ENCODE measurements around the gene ABRACL. TPM values are rescaled to one million over a fixed set of nuclear protein-coding genes. Genes with fewer than 3 reads are reported as not detected.

The ABRACL gene
- total RNA-seq, 1 experiment from 2014 or later: 117 TPM

DNA sequence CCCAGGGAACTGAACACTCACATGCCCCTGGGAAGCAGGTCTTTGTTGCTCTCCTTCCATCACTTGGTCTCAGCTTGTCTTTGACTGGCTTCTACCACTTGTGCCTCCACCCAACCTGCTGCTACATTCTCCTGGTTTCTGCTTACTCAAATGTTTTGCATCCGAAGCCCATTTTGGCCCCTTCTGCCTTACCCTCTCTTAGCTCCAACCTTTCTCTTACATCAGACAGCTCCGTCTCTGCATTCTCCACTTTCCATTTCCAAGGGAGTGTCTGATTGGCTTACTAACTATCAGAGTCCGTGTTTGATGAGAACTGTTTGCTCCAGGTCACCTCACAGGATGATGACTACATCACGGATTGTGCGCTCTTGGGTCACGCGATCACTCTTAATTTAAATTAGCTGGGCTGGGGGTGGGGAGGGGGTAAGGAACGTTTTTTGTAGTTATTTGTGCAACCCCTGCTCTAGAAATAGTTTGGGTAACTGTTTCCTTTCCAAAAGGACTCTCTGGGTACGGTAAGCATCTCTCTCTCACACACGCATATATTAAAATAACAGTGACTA, 844 bp upstream of the ABRACL start:
- ATAC-seq: peak; percentile 20
- peak overlapping the region; percentile 85 for H3K4me3 Mint-ChIP-seq

DNA sequence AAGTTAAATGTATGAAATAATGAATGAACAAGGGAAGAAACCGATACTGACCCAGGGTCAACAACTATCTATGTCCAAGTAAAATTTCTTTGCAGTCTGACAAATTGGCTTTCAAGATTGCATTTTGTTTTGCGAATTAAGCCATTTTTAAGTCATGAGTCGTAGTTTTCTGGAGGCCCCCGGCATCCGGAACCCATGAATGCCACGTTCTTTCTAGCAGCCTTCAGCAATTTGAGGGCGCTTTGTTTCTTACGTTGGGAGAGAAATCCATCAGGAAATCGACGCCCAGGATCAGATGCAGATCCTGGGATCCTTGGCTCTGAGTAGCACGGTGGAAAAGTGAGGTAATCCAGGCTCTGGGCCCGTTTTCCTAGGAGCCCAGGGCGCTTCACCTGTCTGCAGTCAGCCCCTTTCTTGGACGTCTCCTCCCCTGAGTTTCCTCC, 309 bp upstream of the ABRACL start:
- POLR2A ChIA-PET: interaction anchor here (2.6 kb wide), 1 partner anchor 41 kb away, joined by 10 read pairs; no protein-coding TSS in a partner anchor

More for the DNA sequence above, 844 bp upstream of the ABRACL start:
- TF ChIP-seq TP53 (CRISPR knock-in tag; IDR thresholded peaks at IDR 0.05): no peak
- TF ChIP-seq, protein P1, sequence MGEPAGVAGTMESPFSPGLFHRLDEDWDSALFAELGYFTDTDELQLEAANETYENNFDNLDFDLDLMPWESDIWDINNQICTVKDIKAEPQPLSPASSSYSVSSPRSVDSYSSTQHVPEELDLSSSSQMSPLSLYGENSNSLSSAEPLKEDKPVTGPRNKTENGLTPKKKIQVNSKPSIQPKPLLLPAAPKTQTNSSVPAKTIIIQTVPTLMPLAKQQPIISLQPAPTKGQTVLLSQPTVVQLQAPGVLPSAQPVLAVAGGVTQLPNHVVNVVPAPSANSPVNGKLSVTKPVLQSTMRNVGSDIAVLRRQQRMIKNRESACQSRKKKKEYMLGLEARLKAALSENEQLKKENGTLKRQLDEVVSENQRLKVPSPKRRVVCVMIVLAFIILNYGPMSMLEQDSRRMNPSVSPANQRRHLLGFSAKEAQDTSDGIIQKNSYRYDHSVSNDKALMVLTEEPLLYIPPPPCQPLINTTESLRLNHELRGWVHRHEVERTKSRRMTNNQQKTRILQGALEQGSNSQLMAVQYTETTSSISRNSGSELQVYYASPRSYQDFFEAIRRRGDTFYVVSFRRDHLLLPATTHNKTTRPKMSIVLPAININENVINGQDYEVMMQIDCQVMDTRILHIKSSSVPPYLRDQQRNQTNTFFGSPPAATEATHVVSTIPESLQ (CRISPR knock-in tag; IDR thresholded peaks at IDR 0.05): no peak
- 0 out of 2 replicates have a peak, but pooled peaks have one; percentile 21 for TF ChIP-seq PRRX2 (CRISPR knock-in tag; IDR thresholded peaks at IDR 0.05)
- no peak for TF ChIP-seq ATF1 (CRISPR knock-in tag; IDR thresholded peaks at IDR 0.05)
- TF ChIP-seq, protein P2, sequence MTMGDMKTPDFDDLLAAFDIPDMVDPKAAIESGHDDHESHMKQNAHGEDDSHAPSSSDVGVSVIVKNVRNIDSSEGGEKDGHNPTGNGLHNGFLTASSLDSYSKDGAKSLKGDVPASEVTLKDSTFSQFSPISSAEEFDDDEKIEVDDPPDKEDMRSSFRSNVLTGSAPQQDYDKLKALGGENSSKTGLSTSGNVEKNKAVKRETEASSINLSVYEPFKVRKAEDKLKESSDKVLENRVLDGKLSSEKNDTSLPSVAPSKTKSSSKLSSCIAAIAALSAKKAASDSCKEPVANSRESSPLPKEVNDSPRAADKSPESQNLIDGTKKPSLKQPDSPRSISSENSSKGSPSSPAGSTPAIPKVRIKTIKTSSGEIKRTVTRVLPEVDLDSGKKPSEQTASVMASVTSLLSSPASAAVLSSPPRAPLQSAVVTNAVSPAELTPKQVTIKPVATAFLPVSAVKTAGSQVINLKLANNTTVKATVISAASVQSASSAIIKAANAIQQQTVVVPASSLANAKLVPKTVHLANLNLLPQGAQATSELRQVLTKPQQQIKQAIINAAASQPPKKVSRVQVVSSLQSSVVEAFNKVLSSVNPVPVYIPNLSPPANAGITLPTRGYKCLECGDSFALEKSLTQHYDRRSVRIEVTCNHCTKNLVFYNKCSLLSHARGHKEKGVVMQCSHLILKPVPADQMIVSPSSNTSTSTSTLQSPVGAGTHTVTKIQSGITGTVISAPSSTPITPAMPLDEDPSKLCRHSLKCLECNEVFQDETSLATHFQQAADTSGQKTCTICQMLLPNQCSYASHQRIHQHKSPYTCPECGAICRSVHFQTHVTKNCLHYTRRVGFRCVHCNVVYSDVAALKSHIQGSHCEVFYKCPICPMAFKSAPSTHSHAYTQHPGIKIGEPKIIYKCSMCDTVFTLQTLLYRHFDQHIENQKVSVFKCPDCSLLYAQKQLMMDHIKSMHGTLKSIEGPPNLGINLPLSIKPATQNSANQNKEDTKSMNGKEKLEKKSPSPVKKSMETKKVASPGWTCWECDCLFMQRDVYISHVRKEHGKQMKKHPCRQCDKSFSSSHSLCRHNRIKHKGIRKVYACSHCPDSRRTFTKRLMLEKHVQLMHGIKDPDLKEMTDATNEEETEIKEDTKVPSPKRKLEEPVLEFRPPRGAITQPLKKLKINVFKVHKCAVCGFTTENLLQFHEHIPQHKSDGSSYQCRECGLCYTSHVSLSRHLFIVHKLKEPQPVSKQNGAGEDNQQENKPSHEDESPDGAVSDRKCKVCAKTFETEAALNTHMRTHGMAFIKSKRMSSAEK (CRISPR knock-in tag; IDR thresholded peaks at IDR 0.05; ENCODE audit: borderline replicate concordance): no peak
- 0 out of 2 replicates have a peak, but pooled peaks have one; percentile 14 for TF ChIP-seq ZNF138 (CRISPR knock-in tag; conservative IDR thresholded peaks at IDR 0.05)
- TF ChIP-seq, protein P3, sequence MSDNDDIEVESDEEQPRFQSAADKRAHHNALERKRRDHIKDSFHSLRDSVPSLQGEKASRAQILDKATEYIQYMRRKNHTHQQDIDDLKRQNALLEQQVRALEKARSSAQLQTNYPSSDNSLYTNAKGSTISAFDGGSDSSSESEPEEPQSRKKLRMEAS (CRISPR knock-in tag; IDR thresholded peaks at IDR 0.05): 0 out of 2 replicates have a peak, but pooled peaks have one; percentile 29
- no peak for TF ChIP-seq MYBL2 (CRISPR knock-in tag; IDR thresholded peaks at IDR 0.05)
- TF ChIP-seq ZNF423 (CRISPR knock-in tag; IDR thresholded peaks at IDR 0.05): no peak
- ChIA-PET CTCF (interaction anchor here (1.3 kb wide), 2 partner anchors 39 to 212 kb away, joined by 4 read pairs; partner anchors contain the start of gene REPS1), POLR2A (interaction anchor here (0.5 to 2.6 kb wide), 3 partner anchors 12 to 349 kb away, joined by 3 to 10 read pairs (median 5); no protein-coding TSS in a partner anchor)
- H3K9me3 Mint-ChIP-seq: no peaks in the 10 kb centered on the region
- no peaks in the 10 kb centered on the region for H3K36me3 Mint-ChIP-seq
- H3K27me3 Mint-ChIP-seq (ENCODE audit: low read depth): no peaks in the 10 kb centered on the region; the same call in 1 of the 2 replicates
- H3K4me1 Mint-ChIP-seq: peaks cover 31% of the 10 kb centered on the region
- DNase-seq (ENCODE audit: low spot score): no peak
- H3K27ac Mint-ChIP-seq: peak overlapping the region; percentile 94

DNA sequence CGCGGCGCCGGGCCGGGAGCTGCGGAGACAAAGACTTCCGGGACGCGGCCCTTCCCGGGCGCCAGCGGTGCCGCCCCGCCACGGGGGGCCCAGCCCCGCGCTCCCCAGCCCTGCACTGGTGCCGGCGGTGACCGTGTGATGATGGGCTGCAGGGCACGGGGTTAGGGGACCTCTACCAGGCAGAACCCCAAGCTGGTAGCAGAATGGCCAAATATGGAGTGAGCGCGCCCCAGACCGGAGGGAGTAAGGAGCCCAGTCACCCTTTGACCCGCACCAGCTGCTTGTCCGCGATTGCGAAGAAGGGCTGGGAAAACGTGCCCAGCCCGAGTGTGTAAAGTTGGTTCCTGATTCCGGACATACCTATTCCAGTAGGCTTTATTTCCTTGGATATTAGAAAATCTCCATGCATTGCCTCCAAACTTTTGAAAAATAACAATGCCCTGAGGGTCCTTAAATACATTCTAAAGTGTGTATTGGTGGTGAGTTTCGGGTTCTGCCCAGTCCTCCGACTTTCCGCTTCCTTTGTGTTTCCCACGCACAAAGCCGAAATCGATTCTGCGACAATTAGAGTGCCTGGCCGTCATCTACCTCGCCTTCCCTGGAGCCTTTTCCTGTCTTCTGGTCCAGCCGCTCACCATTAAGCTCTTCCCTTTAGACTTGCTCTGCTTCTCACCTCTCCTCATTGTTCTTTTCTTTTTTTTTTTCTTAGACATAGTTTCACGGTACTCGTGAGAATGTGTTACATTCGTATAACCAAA, 1.1 kb downstream of the ABRACL start:
- Mint-ChIP-seq H3K27ac (no peak overlapping the region), H3K36me3 (peaks cover 9% of the 10 kb centered on the region), H3K27me3 (ENCODE audit: low read depth) (no peaks in the 10 kb centered on the region), H3K9me3 (no peaks in the 10 kb centered on the region), H3K4me3 (no peak overlapping the region), H3K4me1 (peaks cover 32% of the 10 kb centered on the region)
- CTCF ChIA-PET: interaction anchor here (1.9 kb wide), 1 partner anchor 41 kb away, joined by 8 read pairs; the partner anchor contains the start of gene REPS1
- ATAC-seq: peak; percentile 21
- POLR2A ChIA-PET: interaction anchor here (2.6 kb wide), 1 partner anchor 43 kb away, joined by 10 read pairs; no protein-coding TSS in a partner anchor
- DNase-seq (ENCODE audit: low spot score): peak; percentile 47
- TF ChIP-seq, protein P4, sequence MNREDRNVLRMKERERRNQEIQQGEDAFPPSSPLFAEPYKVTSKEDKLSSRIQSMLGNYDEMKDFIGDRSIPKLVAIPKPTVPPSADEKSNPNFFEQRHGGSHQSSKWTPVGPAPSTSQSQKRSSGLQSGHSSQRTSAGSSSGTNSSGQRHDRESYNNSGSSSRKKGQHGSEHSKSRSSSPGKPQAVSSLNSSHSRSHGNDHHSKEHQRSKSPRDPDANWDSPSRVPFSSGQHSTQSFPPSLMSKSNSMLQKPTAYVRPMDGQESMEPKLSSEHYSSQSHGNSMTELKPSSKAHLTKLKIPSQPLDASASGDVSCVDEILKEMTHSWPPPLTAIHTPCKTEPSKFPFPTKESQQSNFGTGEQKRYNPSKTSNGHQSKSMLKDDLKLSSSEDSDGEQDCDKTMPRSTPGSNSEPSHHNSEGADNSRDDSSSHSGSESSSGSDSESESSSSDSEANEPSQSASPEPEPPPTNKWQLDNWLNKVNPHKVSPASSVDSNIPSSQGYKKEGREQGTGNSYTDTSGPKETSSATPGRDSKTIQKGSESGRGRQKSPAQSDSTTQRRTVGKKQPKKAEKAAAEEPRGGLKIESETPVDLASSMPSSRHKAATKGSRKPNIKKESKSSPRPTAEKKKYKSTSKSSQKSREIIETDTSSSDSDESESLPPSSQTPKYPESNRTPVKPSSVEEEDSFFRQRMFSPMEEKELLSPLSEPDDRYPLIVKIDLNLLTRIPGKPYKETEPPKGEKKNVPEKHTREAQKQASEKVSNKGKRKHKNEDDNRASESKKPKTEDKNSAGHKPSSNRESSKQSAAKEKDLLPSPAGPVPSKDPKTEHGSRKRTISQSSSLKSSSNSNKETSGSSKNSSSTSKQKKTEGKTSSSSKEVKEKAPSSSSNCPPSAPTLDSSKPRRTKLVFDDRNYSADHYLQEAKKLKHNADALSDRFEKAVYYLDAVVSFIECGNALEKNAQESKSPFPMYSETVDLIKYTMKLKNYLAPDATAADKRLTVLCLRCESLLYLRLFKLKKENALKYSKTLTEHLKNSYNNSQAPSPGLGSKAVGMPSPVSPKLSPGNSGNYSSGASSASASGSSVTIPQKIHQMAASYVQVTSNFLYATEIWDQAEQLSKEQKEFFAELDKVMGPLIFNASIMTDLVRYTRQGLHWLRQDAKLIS (CRISPR knock-in tag; IDR thresholded peaks at IDR 0.05; ENCODE audit: borderline replicate concordance): no peak
- TF ChIP-seq ZBTB21 (CRISPR knock-in tag; IDR thresholded peaks at IDR 0.05; ENCODE audit: borderline replicate concordance): no peak
- no peak for TF ChIP-seq HMGA2 (CRISPR knock-in tag; IDR thresholded peaks at IDR 0.05)
- TF ChIP-seq SP1 (CRISPR knock-in tag; conservative IDR thresholded peaks at IDR 0.05): 0 out of 2 replicates have a peak, but pooled peaks have one; percentile 13
- 0 out of 2 replicates have a peak, but pooled peaks have one; percentile 46 for TF ChIP-seq JUN (CRISPR knock-in tag; IDR thresholded peaks at IDR 0.05)

More for the DNA sequence above, 309 bp upstream of the ABRACL start:
- Mint-ChIP-seq H3K4me3 (peak overlapping the region; percentile 85), H3K27ac (peak overlapping the region; percentile 94), H3K4me1 (peaks cover 32% of the 10 kb centered on the region), H3K9me3 (no peaks in the 10 kb centered on the region), H3K36me3 (no peaks in the 10 kb centered on the region), H3K27me3 (ENCODE audit: low read depth) (no peaks in the 10 kb centered on the region; the same call in 1 of the 2 replicates)
- CTCF ChIA-PET: interaction anchor here (1.3 kb wide), 2 partner anchors 40 to 212 kb away, joined by 4 read pairs; partner anchors contain the start of gene REPS1
- DNase-seq (ENCODE audit: low spot score) (no peak), ATAC-seq (peak; percentile 86; the same call in 1 of the 2 replicates)
- TF ChIP-seq, protein P5, sequence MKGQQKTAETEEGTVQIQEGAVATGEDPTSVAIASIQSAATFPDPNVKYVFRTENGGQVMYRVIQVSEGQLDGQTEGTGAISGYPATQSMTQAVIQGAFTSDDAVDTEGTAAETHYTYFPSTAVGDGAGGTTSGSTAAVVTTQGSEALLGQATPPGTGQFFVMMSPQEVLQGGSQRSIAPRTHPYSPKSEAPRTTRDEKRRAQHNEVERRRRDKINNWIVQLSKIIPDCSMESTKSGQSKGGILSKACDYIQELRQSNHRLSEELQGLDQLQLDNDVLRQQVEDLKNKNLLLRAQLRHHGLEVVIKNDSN (CRISPR knock-in tag; IDR thresholded peaks at IDR 0.05): no peak
- TF ChIP-seq ZNF232 (CRISPR knock-in tag; IDR thresholded peaks at IDR 0.05): peak; percentile 29; the same call in 1 of the 2 replicates

Measured in WTC11 (cell line).